Heart right ventricle (tissue), 16 donors: Measurements from ENCODE around the gene CTNND2. TPM values are rescaled to one million over a fixed set of nuclear protein-coding genes. Genes with fewer than 3 reads are reported as not detected.

Experiments used
- ATAC-seq, 8 donors: fragments of 200-7000 bp; cut with Tn5 transposase; one replicate each; pipeline ENCODE4 v1.9.1; 2020; ENCODE audit warnings: mild to moderate bottlenecking in 8 of 8, moderate library complexity in 8 of 8, moderate number of reproducible peaks in 1 of 8
- DNase-seq, 2 donors: peaks; one replicate each; pipeline ENCODE4 v3.0.0-alpha.2; 2020
- H3K27ac ChIP-seq, 10 donors: fragments of 200-600 bp; sonication (generic) in 2 of 10; one replicate each; pipeline versions ENCODE4 v1.5.0 to v1.8.0; 2020 to 2022; ENCODE audit warnings: mild to moderate bottlenecking in 3 of 10
- H3K27me3 ChIP-seq, 7 donors: fragments of 200-600 bp; one replicate each; pipeline ENCODE4 v1.8.0; 2021 to 2022; ENCODE audit warnings: mild to moderate bottlenecking in 2 of 7
- H3K36me3 ChIP-seq, 9 donors: fragments of 200-600 bp; sonication (generic) in 1 of 9; one replicate each; pipeline versions ENCODE4 v1.5.0 to v1.8.0; 2020 to 2022; ENCODE audit warnings: mild to moderate bottlenecking in 2 of 9
- H3K4me1 ChIP-seq, 9 donors: fragments of 200-600 bp; sonication (generic) in 1 of 9; one replicate each; pipeline versions ENCODE4 v1.5.0 to v1.8.0; 2020 to 2022; ENCODE audit warnings: mild to moderate bottlenecking in 4 of 9
- H3K4me3 ChIP-seq, 10 donors: fragments of 200-600 bp; sonication (generic) in 2 of 10; one replicate each; pipeline versions ENCODE4 v1.5.0 to v1.8.0; 2020 to 2022; ENCODE audit warnings: mild to moderate bottlenecking in 7 of 10, moderate library complexity in 2 of 10
- H3K9me3 ChIP-seq, 11 donors: fragments of 200-600 bp in 10 of 11; sonication (generic) in 2 of 11; one replicate each; pipeline versions ENCODE4 v1.5.0 to v1.8.0; 2013 to 2022; ENCODE audit warnings: mild to moderate bottlenecking in 2 of 11, control low read depth in 1 of 11, moderate library complexity in 1 of 11
- WGBS, 2 donors: extraction: QIAGEN DNeasy Blood & Tissue Kit; methylation state at CpG; one replicate each; pipeline ENCODE4 v1.1.7; 2013; ENCODE audit warnings: inconsistent platforms in 1 of 2; 5-methylcytosine and 5-hydroxymethylcytosine counted together
- intact Hi-C, 10 donors: fragments of 100-400 bp; cut with DNase I; formaldehyde crosslinking; loops; one replicate each; pipeline versions ENCODE4 v1.11.1 to v1.14.2; 2022
- polyA plus RNA-seq, 2 donors: library from polyadenylated mRNA; stranded (reverse); fragments of 200-250 nt; gene quantifications; one replicate each; pipeline ENCODE4 v1.2.3, GENCODE V29; 2013
- total RNA-seq, 10 donors: library from RNA; stranded (reverse); fragmentation: NEBNext Ultra II Directional in 3 of 10; extraction: Animal tissue kit (Norgen Biotek cat#: 25700) in 3 of 10; gene quantifications; one replicate each; pipeline versions ENCODE4 v1.2.1 to v1.2.4, GENCODE V29; 2021 to 2023
- TF ChIP-seq, protein P1 (sequence below), 9 donors: fragments of 200-600 bp; sonication (generic) in 2 of 9; IDR thresholded peaks; one replicate each; pipeline versions ENCODE4 v1.5.0 to v1.8.0; 2021 to 2022; ENCODE audit warnings: antibody characterized with exemption in 9 of 9, mild to moderate bottlenecking in 5 of 9, moderate library complexity in 1 of 9
- donor health status: Arrhythmogenic right ventricular cardiomyopathy.
- donor health status: ischemic (EF 13 %, LVEDD 7.1; RV severe dilation, severe dysfunction).
- donor health status: healthy with polysubstance abuse.
- donor health status: DM: no; HTN: yes; CAD: no.
- donor health status: DM: no; HTN: no; CAD: no.
- donor health status: ischemic (EF 25% LVEDD 6.9; RV normal size, moderate dysfunction).
- donor health status: ischemic (EF 25% LVEDD 5.7; RV mildly dilated, moderate dysfunction).
- donor health status: healthy.
- donor health status: DM: yes; HTN: yes; CAD: no.
- donor health status: Ischemic cardiomyopathy.
- donor health status: ischemic (EF 35%, LVEDD 5.7; RV mildly dilated, moderate dysfunction).
- donor health status: nonischemic (EF 11% LVEDD 7.7; RV severe dilation, severe dysfunction).
- donor health status: DM: yes; HTN: yes; CAD: no.
- donor health status: PGD.
- donor health status: ischemic (EF 29% LVEDD 5.4; RV normal size, mild dysfunction).
- donor health status: nonischemic (EF 23%, LVEDD 6.1; RV moderate dilation, normal function).

The CTNND2 gene
- total and polyA plus RNA-seq, 12 donors, result 1.1 to 29.6 (median 9.9) TPM

DNA sequence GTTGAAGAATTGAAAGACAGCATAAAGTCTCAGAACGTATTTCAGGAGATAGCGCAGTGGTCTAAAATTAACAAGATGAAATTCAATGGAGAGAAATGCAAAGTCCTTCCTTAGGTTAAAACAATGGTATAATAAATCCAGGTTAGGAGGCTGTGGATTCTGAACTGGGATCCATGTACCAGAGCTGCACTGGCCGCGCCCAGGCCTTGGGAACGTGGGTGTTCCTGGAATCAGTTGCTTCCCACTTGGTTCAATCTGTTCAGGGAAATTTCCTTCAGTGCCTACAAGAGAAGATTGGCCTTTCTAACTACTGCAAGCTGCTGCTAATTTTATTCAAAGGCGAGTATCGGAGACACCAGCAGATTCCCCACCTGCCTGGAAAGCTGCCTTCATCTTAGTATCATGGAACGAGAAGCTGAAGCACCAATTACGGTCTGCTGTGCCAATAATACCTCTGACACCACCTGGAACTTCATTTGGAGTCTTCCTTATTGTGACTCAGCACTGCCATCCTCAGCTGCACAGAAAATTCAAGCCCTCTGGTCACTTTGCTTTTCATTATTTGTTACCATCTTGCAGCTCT is 14.3 kb upstream of the CTNND2 start:
- H3K4me1 ChIP-seq, result no peaks in the 10 kb centered on the region
- no peaks in the 10 kb centered on the region for H3K27me3 ChIP-seq
- intact Hi-C loops, result no loop called here
- WGBS, 2 donors, result 77 to 79% methylated on average over 9 of the region's 9 CpGs
- H3K4me3 ChIP-seq, result no peak overlapping the region
- peaks cover 0 to 12% (median 0%) of the 10 kb centered on the region in 11 donors for H3K9me3 ChIP-seq
- no peak for ATAC-seq
- DNase-seq, result no peak
- no peak overlapping the region for H3K27ac ChIP-seq
- TF ChIP-seq, protein P1, sequence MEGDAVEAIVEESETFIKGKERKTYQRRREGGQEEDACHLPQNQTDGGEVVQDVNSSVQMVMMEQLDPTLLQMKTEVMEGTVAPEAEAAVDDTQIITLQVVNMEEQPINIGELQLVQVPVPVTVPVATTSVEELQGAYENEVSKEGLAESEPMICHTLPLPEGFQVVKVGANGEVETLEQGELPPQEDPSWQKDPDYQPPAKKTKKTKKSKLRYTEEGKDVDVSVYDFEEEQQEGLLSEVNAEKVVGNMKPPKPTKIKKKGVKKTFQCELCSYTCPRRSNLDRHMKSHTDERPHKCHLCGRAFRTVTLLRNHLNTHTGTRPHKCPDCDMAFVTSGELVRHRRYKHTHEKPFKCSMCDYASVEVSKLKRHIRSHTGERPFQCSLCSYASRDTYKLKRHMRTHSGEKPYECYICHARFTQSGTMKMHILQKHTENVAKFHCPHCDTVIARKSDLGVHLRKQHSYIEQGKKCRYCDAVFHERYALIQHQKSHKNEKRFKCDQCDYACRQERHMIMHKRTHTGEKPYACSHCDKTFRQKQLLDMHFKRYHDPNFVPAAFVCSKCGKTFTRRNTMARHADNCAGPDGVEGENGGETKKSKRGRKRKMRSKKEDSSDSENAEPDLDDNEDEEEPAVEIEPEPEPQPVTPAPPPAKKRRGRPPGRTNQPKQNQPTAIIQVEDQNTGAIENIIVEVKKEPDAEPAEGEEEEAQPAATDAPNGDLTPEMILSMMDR (IDR thresholded peaks at IDR 0.05), result no peak
- H3K36me3 ChIP-seq, result no peaks in the 10 kb centered on the region

DNA sequence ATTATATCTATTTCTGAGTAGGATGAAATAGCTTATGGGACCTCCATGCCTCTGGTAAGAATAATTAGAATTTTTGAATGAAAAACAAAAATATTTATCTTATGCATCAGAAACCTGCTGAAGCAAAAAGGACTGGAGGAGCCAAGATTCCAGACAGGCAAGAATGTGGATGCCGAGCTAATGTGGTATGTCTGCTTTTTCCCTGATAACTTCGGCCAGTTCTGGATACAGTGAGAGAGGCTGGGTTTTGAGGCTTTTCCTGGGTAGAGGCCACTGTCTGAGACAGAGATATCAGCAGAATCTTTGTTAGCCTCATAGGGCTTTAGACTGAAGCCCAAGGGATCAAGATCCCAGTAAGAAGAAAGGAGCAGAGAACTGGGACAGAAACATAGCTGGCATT is 5.2 kb upstream of the CTNND2 start:
- no peak overlapping the region for H3K4me3 ChIP-seq
- no peak for ATAC-seq
- 57 to 59% methylated on average over 2 of the region's 2 CpGs for WGBS, 2 donors

GRCh38 chr5:11906497-11906896 is 2.3 kb upstream of the CTNND2 start:
- no peaks in the 10 kb centered on the region for H3K36me3 ChIP-seq
- H3K9me3 ChIP-seq, result peaks cover 0 to 1% (median 0%) of the 10 kb centered on the region in 11 donors
- H3K4me1 ChIP-seq, result no peaks in the 10 kb centered on the region
- H3K4me3 ChIP-seq, result no peak overlapping the region
- H3K27ac ChIP-seq, result no peak overlapping the region
- TF ChIP-seq, protein P1 (IDR thresholded peaks at IDR 0.05), result no peak
- peaks cover 0 to 56% (median 45%) of the 10 kb centered on the region in 7 donors for H3K27me3 ChIP-seq
- WGBS, 2 donors, result 59 to 60% methylated on average over 2 of the region's 2 CpGs
- intact Hi-C loops, result no loop called here
- DNase-seq (no peak), ATAC-seq (no peak)

More for the DNA sequence above, 5.2 kb upstream of the CTNND2 start:
- Histone ChIP-seq H3K4me1 (no peaks in the 10 kb centered on the region), H3K27me3 (peaks cover 0 to 31% (median 19%) of the 10 kb centered on the region in 7 donors), H3K9me3 (peaks cover 0 to 8% (median 0%) of the 10 kb centered on the region in 11 donors), H3K27ac (no peak overlapping the region), H3K36me3 (no peaks in the 10 kb centered on the region)
- intact Hi-C loops, result no loop called here
- TF ChIP-seq, protein P1 (IDR thresholded peaks at IDR 0.05), result no peak
- DNase-seq, result no peak

- H3K27me3 ChIP-seq, result peaks cover 0 to 56% (median 45%) of the 10 kb centered on the region in 7 donors
- H3K36me3 ChIP-seq, result no peaks in the 10 kb centered on the region
These were observed 960 bp upstream of the CTNND2 start for GRCh38 chr5:11905206-11905605.

More at GRCh38 chr5:11905206-11905605, 960 bp upstream of the CTNND2 start:
- H3K27ac ChIP-seq, result no peak overlapping the region
- DNase-seq (no peak), ATAC-seq (no peak)
- H3K9me3 ChIP-seq, result no peaks in the 10 kb centered on the region
- H3K4me1 ChIP-seq, result no peaks in the 10 kb centered on the region
- no peak overlapping the region for H3K4me3 ChIP-seq
- TF ChIP-seq, protein P1 (IDR thresholded peaks at IDR 0.05), result no peak
- 28 to 33% methylated on average over 12 of the region's 12 CpGs for WGBS, 2 donors
- intact Hi-C loops, result no loop called here
